Eye (tissue), 1 donor: ENCODE measurements around the gene TGM1.
"Not testable (repeated sequence)": the region's sequence is repeated elsewhere in the genome, so short reads cannot be mapped to it uniquely, and the experiment has no call there.

Source experiments
- DNase-seq: peaks from one replicate; pipeline ENCODE4 v3.0.0-alpha.2; 2015

TGM1 gene

DNA sequence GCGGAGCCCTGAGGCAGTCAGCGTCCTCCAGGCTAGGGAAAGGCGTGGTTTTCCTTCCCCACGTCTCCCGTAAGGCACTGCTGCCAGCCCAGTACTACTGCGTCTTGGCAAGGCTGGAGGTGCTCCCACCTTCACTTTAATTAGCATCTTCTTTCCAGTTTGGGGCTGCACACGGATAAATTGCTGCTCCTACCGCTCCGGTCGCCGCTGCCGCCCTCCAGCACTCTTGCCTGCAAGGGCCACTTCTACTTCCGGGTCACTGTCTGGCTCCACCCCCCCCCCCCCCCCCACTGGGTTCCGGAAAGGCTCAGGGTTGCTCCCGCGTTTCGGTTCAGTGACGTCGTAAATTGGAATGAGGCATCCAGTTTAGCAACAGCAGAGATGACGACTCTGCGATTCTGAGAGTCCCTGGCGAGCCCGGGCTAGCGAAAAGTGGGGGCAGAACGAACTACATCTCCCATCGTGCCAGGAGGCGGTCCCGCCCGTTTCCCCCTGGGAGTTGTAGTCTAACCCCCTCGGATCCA, 30.8 kb downstream of the TGM1 start, which contains the start of gene NEDD8:
Gene NEDD8 (minus strand): TSS at position 247 of the 524 bp plus-strand sequence. CDS start 100 bp downstream, at position 147.
- DNase-seq, result peak; percentile 97

DNA sequence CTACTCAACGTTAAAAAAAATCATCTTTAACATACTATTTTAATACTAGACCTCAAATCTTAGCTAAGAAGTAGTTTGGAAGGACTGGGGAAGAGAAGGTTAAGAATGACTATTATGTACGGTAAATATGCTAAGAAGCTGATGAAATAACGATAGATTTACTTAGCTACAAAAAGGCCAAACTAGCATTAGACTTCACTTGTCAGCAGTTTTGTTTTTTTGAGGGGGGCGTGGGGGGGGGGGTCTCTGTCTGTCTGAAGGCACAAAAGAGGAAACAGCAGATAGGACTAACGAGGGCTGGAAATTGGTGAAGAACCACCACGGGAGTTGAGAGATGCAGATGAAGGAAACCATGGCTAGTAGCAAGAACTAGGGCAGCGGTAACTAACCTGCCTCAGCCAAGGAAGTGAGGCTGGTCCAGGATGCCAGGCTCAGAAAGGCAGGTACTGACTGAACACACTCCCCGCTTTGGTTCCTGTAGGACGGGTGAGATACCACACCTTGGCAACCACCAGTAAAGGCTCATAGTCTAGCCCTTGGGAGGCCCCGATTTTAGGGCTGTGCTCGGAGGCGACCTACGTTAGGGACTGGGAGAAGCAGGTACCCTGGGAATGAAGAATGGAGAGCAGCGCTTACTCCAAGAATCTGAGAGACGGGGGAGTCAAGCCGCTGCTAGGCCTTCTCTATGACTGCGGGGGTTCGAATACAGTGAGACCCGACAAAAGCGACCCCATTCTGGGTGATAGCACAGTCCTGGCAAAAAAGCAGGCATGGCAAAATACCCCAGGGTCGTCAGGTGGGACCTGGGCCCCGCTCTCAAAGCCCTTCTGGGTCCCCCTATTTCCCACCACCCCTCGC, 31.5 kb downstream of the TGM1 start:
- no peak for DNase-seq

DNA sequence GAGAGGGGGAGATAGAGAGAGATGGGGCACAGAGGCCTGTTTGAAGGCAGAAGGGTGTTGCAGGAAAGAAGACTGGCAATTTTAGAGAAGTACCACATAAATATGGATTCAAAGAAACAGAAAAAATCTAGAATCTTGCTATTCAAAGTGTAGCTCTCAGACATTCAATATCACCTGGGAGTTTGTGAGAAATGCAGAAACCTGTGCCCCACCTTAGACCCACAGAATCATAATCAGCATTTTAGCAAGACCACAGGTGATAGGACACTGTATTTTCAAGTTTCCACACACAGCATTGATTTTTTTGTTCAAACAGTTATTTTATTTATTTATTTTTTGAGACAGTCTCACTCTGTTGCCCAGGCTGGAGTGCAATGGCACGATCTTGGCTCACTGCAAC, 34.1 kb downstream of the TGM1 start:
- DNase-seq, result no peak

- DNase-seq, result no peak
These were observed 36.5 kb downstream of the TGM1 start for GRCh38 chr14:24226473-24226872.

- no peak for DNase-seq
These were observed 38.3 kb downstream of the TGM1 start for GRCh38 chr14:24224618-24225071.

- not testable (repeated sequence) for DNase-seq
These were observed 40.0 kb downstream of the TGM1 start for GRCh38 chr14:24222987-24223386.

- DNase-seq, result no peak
These were observed 43.5 kb downstream of the TGM1 start for GRCh38 chr14:24219521-24219920.

DNA sequence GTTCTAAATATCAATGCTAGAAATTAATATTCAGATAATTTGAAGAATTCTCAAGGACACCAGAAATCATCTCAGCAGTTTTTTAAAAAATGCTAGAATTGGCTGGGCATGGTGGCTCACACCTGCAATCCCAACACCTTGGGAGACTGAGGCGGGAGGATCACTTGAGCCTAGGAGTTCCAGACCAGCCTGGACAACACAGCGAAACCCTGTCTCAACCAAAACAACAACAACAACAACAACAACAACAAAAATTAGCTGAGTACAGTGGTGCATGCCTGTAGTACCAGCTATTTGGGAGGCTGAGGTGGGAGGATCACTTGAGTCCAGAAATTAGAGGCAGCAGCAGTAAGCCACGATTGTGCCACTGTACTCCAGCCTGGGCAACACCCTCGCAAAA, 43.9 kb downstream of the TGM1 start:
- no peak for DNase-seq

DNA sequence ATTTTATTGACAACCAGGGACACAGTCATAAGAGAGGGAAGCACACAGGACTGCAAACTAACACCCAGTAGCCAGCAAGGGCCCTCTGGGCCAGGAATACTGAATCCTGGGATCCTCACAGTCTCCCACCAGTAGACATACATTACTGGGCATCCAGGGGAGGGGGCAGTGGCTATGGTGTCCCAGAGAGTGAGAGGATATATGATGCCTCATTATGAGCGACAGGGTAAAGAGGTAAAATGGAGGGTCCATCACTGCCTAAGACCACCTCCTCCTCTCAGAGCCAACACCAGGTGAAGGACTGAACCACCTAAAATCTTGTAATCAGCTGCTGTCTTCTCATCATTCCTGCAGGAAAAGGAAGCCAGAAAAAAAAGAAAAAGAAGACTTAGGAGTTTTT, 46.1 kb downstream of the TGM1 start:
- DNase-seq, result not testable (repeated sequence)

GRCh38 chr14:24216345-24216699, 46.7 kb downstream of the TGM1 start:
- DNase-seq, result no peak

- DNase-seq, result peak; percentile 96
These were observed 47.3 kb downstream of the TGM1 start, which contains the start of gene MDP1 for GRCh38 chr14:24215495-24216344. TSS of gene MDP1 (minus strand) at chr14:24216066. CDS start at chr14:24215955, 111 bp downstream.

DNA sequence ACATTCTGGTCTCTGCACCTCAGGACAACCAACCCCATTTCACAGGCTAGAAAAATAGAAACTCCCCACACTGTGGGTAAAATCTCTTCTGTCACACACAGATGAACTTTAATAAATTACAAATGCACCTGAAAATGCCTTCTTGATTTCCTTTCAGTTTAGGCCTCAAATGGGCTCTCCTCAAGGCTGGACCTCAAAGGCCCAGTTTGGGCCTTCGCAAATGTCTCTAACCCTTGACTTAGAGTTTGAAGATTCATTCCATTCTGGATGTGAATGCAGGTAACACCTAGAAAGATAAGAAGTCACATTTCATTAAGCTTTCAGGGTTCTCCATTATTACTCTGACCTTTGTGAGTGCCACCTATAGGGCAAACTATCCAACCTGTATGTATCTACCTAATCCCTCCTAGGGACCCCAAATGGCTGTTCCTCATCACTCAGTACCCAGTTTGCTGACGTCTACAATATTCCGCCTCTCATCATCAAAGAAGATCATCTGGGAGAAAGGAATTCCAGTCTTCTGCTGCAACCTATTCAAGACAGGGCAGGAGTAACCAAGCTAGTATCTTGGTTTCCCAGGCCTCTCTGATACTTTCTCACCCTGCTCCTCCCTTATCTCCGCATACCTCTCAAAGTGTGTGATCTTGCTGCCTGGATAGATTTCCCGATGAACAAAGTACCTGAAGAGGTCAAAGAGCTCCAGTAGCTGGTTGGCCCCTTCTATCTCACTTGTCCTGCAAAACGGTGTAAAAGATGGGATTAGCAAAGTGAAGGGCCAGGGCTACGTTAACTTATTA, 48.9 kb downstream of the TGM1 start:
- DNase-seq, result no peak

DNA sequence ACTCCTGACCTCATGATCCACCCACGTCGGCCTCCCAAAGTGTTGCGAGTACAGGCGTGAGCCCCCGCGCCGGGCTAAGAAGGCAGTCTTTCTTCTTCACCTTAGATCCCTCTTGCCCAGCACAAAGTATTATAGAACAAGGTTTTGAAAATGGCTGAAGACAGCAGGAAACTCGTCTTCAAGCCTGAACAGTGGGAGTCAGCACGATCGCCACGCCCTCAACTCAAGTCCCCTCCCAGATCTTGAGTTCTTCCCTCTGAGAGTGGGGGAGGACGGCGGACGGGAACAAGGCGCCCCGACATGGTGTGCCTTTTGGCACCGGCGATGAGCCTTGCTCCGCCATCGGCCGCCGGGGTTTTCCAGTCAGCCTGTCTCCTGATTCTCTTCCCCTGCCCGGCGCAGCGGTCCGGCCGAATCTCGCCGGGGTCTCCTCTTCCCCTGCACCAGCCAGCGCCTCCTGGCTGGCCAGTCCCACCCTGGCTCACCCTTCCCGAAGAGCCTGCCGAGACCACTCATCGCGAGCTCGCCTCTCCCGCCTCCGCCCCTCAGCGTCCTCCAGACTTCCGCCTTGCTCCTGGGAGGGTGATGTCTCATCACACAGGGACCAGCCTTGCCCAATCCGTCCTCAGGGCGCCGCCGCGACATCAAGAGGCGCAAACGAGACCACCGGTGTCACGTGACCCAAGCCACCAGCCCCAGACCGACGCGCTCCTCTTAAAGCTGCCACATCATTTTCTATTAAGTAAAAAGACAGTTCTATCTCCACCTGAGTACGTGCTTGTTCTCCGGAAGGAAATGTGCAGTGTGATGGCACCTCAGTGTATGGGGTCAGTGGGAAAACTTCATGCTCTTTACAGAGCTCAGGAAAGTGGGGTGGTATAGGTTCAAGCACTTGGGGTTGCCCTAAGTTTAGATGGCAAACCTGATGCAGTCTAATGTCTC, 49.8 kb downstream of the TGM1 start, which contains the start of gene CHMP4A:
Gene CHMP4A (minus strand): TSS at position 565 of the 942 bp plus-strand sequence. CDS start 49 bp downstream, at position 516.
- peak; percentile 99 for DNase-seq

DNA sequence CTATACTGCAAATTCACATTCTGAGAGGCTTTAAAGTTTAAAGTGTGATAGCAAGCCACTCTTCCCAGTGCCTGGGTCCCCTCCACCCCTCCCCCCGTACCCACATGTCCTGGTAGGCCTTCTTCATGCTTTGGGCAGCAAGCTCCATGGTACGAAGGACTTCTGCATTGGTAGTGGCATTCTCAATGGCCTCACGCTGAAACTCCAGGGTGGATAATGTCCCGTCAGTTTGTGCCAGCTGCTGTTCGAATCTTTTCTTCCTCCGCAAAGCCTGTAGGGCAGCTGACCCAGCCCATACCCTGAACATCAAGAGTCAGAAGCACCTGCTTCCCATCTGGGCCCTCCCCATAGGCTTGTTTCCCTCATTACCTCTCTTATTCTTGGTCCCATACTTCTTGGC, 51.7 kb downstream of the TGM1 start:
- no peak for DNase-seq

GRCh38 chr14:24207625-24208024, 55.4 kb downstream of the TGM1 start:
- no peak for DNase-seq

DNA sequence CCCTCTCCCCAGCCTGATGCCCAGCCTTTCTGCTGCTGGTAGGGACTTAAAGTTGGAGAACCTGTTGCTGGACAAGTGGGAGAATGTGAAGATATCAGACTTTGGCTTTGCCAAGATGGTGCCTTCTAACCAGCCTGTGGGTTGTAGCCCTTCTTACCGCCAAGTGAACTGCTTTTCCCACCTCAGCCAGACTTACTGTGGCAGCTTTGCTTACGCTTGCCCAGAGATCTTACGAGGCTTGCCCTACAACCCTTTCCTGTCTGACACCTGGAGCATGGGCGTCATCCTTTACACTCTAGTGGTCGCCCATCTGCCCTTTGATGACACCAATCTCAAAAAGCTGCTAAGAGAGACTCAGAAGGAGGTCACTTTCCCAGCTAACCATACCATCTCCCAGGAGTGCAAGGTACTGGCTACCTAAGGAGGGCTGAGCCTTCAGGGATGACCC, 55.8 kb downstream of the TGM1 start:
- no peak for DNase-seq

DNA sequence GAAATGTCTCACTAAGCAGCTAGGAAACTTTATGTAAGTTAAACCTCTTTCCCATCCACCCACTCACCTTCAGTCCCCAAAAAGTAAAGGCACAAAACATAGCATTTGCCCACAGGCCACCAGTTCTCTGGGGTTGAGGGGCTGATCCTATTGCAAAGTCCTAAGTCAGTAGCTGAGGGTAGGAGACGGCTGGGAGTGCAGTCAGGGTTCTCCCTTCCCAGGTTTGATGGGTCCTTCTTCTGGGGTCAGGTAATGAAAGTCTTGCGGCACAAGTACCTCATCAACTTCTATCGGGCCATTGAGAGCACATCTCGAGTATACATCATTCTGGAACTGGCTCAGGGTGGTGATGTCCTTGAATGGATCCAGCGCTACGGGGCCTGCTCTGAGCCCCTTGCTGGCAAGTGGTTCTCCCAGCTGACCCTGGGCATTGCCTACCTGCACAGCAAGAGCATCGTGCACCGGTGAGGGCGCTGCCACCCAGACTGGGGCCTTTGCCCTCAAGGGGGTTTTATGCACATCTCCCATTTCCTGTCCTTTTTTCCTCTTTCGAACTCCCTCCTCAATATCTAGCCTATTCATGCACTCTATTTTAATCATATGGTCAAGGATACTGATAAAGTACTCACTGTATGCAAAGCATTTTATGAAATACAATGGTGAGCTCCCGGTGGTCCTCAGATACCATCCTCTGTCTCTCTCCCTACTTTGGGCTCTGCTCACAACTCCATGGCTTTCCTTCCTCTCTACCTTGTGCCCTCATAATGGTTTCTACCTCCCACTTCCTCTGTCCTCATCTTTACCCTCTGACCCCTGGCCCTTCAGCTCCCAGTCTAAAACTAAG, 56.5 kb downstream of the TGM1 start:
- DNase-seq, result no peak

- DNase-seq, result no peak
These were observed 58.5 kb downstream of the TGM1 start for GRCh38 chr14:24204163-24205146.
